CD4-positive, alpha-beta T cell treated with Interleukin-6 at 100 ng/mL for 8 hours (primary cell): ENCODE measurements around the gene GAB4.

Experiments used
- DNase-seq: peaks from one replicate; pipeline ENCODE4 v3.0.0-alpha.2; 2020; ENCODE audit warnings: mixed read lengths, low spot score

The GAB4 gene

DNA sequence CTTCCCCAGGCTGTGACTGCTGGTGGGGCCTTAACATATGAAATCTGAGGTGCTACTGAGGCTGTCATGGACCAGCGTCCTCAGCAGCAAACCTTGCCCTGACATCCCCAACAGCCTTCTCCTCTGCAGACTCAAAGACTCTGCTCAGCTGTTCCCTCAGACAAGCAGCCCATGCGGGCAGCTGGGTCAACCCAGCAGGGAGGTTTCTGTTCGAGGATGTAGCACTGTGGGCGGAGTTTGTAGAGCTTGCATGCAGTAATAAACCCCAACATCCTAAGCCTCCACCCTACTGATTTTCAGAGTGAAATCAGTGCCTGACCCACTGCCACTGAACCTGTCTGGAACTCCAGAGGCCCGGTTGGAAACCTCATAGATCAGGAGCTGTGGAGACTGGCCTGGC, 94.0 kb downstream of the GAB4 start:
- no peak for DNase-seq

DNA sequence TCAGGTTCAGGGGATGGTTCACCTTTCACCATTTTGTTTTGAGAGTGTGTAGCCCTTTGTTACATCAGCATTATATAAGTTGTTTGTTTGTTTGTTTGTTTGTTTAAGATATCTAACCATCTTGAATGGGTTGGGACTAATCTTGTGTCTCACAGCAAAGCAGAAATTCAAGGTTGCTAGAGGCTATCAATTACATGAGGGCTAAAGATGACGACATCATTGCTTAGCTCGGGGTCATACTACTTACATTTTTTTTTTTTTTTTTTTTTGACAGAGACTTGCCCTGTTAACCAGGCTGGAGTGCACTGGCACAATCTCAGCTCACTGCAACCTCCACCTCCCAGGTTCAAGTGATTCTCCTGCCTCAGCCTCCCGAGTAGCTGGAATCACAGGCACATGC, 95.7 kb downstream of the GAB4 start:
- DNase-seq: no peak
